Stimulated activated CD4-positive, alpha-beta T cell treated with anti-CD3 and anti-CD28 coated beads, TNF-alpha, amount 100 ng/mL, for 24 hours (primary cell): ENCODE measurements around the gene RSPH4A.
"Not testable (repeated sequence)": the region's sequence is repeated elsewhere in the genome, so short reads cannot be mapped to it uniquely, and the experiment has no call there.

Source experiments
- DNase-seq, 3 experiments: peaks; one replicate each; pipeline ENCODE4 v3.0.0-alpha.2; 2020; ENCODE audit warnings: low read depth in 3 of 3

Gene RSPH4A

GRCh38 chr6:116615937-116616736, at the start of gene RSPH4A:
TSS of gene RSPH4A (plus strand) at chr6:116616479. CDS start at chr6:116616624, 145 bp downstream.
- peak; percentile 33 to 63 (median 50) for DNase-seq

- no peak for DNase-seq
These were observed 48.2 kb upstream of the RSPH4A start for GRCh38 chr6:116568111-116568510.

GRCh38 chr6:116568821-116569755, 47.2 kb upstream of the RSPH4A start:
- DNase-seq, result no peak

- DNase-seq, result peak; percentile 95 to 97 (median 97)
These were observed 45.2 kb upstream of the RSPH4A start, which contains the start of gene RWDD1 for GRCh38 chr6:116570856-116571682. TSS of gene RWDD1 (plus strand) at chr6:116571504. CDS start at chr6:116571583, 79 bp downstream.

GRCh38 chr6:116571683-116572000, 44.6 kb upstream of the RSPH4A start:
- no peak for DNase-seq

GRCh38 chr6:116572162-116572561, 44.1 kb upstream of the RSPH4A start:
- DNase-seq, result no peak

- no peak for DNase-seq
These were observed 41.1 kb upstream of the RSPH4A start for GRCh38 chr6:116575227-116575626.

GRCh38 chr6:116577486-116577885, 38.8 kb upstream of the RSPH4A start:
- no peak for DNase-seq

- no peak for DNase-seq
These were observed 37.9 kb upstream of the RSPH4A start for GRCh38 chr6:116578335-116578734.

GRCh38 chr6:116579143-116579542, 37.1 kb upstream of the RSPH4A start:
- DNase-seq, result no peak

- DNase-seq, result no peak
These were observed 36.1 kb upstream of the RSPH4A start for GRCh38 chr6:116580198-116580597.

- no peak for DNase-seq
These were observed 30.0 kb upstream of the RSPH4A start for GRCh38 chr6:116586276-116586675.

GRCh38 chr6:116586738-116587137, 29.5 kb upstream of the RSPH4A start:
- DNase-seq, result no peak

GRCh38 chr6:116595247-116595646, 21.0 kb upstream of the RSPH4A start:
- no peak for DNase-seq

- DNase-seq, result no peak
These were observed 19.5 kb upstream of the RSPH4A start for GRCh38 chr6:116596815-116597214.

GRCh38 chr6:116603916-116604315, 12.4 kb upstream of the RSPH4A start:
- not testable (repeated sequence) for DNase-seq

GRCh38 chr6:116604868-116605267, 11.4 kb upstream of the RSPH4A start:
- DNase-seq, result not testable (repeated sequence)

GRCh38 chr6:116605935-116606334, 10.3 kb upstream of the RSPH4A start:
- DNase-seq, result no peak

GRCh38 chr6:116611056-116611455, 5.2 kb upstream of the RSPH4A start:
- no peak for DNase-seq

GRCh38 chr6:116616737-116617053, 416 bp downstream of the RSPH4A start:
- peak in 1 of 3 experiments; percentile 8 for DNase-seq

GRCh38 chr6:116624036-116624805, 7.9 kb downstream of the RSPH4A start:
- no peak for DNase-seq
